Osteocyte (in vitro differentiated cells): ENCODE results near the gene PTPRN2. TPM values are rescaled to one million over a fixed set of nuclear protein-coding genes. Genes with fewer than 3 reads are reported as not detected.

Experiments
- DNase-seq: peaks from one replicate; pipeline ENCODE4 v3.0.0; 2021; ENCODE audit warnings: mixed read lengths; ENCODE audit not compliant: unreplicated experiment; ENCODE audit errors: extremely low spot score
- H3K27ac Mint-ChIP-seq: one replicate; pipeline ENCODE4 v1.8.0; 2021; ENCODE audit warnings: mild to moderate bottlenecking, mixed read lengths; ENCODE audit not compliant: unreplicated experiment
- H3K27me3 Mint-ChIP-seq: one replicate; pipeline ENCODE4 v1.8.0; 2021; ENCODE audit warnings: mixed read lengths; ENCODE audit not compliant: unreplicated experiment
- H3K36me3 Mint-ChIP-seq: one replicate; pipeline ENCODE4 v1.8.0; 2021; ENCODE audit warnings: mixed read lengths; ENCODE audit not compliant: unreplicated experiment
- H3K4me1 Mint-ChIP-seq: one replicate; pipeline ENCODE4 v1.8.0; 2021; ENCODE audit warnings: mixed read lengths; ENCODE audit not compliant: unreplicated experiment
- H3K4me3 Mint-ChIP-seq: one replicate; pipeline ENCODE4 v1.8.0; 2021; ENCODE audit warnings: mild to moderate bottlenecking, moderate library complexity, mixed read lengths; ENCODE audit not compliant: unreplicated experiment
- H3K9me3 Mint-ChIP-seq: one replicate; pipeline ENCODE4 v1.8.0; 2021; ENCODE audit warnings: mixed read lengths; ENCODE audit not compliant: unreplicated experiment
- total RNA-seq: library from RNA; stranded (reverse); gene quantifications from 2 replicates; pipeline ENCODE4 v1.2.1, GENCODE V29; 2021
- TF ChIP-seq, protein P1 (sequence below): fragments of 200-600 bp; sonication (generic); IDR thresholded peaks from 2 replicates; pipeline ENCODE4 v1.5.0; 2021; ENCODE audit warnings: antibody characterized with exemption, mild to moderate bottlenecking, moderate library complexity

PTPRN2 gene
- total RNA-seq, 1 donor from 2014 or later = 0.59 TPM

DNA sequence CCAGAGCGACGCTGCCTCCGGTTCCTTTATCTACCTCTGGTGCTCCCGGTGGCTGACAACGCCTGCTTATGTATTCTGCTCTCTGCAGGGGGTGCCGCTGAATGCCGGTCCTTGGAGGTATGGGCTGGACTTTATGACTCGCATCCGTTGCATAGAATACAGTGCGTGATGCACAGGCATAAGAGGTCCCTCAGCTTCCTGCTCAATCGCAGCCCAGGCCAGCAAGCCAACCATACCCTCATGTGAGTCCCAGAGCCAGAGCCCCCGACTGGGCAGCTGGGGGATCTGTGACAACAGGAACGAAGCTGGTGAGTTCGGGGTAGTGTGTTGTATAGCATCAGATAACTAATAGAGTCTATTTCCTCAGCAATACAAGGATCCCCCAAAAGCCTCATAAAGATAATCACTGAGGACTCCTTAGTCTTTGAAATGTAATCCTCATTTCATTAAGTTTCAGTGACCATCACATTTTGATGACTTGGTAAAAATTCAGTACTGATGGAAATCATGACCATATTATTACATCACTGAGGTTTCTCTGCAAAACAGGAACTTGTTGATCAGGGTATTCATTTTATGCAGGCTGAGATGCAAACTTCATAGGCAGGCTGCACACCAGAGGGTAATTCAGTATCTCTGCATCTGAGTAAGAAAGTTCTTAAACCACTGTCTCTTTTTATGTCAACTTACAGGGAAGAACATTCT, 607.8 kb downstream of the PTPRN2 start:
- no peaks in the 10 kb centered on the region for H3K36me3 Mint-ChIP-seq
- TF ChIP-seq, protein P1, sequence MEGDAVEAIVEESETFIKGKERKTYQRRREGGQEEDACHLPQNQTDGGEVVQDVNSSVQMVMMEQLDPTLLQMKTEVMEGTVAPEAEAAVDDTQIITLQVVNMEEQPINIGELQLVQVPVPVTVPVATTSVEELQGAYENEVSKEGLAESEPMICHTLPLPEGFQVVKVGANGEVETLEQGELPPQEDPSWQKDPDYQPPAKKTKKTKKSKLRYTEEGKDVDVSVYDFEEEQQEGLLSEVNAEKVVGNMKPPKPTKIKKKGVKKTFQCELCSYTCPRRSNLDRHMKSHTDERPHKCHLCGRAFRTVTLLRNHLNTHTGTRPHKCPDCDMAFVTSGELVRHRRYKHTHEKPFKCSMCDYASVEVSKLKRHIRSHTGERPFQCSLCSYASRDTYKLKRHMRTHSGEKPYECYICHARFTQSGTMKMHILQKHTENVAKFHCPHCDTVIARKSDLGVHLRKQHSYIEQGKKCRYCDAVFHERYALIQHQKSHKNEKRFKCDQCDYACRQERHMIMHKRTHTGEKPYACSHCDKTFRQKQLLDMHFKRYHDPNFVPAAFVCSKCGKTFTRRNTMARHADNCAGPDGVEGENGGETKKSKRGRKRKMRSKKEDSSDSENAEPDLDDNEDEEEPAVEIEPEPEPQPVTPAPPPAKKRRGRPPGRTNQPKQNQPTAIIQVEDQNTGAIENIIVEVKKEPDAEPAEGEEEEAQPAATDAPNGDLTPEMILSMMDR = no peak
- H3K4me3 Mint-ChIP-seq = no peak overlapping the region
- H3K9me3 Mint-ChIP-seq = peaks cover 21% of the 10 kb centered on the region
- no peak overlapping the region for H3K27ac Mint-ChIP-seq
- DNase-seq = no peak
- no peaks in the 10 kb centered on the region for H3K4me1 Mint-ChIP-seq
- H3K27me3 Mint-ChIP-seq = no peaks in the 10 kb centered on the region

DNA sequence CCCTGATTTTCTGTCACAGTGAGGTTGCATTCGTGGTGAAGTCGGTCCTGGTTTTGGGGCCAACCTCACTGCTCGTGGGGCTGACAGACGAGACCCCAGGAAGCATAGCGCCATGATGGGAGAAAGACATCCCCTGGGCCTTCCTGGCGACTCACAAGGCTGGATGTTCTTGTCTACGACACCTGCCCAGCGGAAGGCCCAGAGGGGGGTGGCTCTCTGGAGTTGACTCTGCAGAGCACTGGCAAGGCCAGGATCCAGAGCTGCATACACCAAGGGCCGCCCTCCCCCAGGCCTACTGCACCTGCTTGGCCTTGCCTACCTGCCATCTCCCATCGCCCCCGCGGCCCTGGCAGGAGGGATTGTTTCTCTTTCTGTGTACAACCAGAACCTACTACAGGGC, 608.9 kb downstream of the PTPRN2 start:
- Mint-ChIP-seq H3K9me3 (peaks cover 17% of the 10 kb centered on the region), H3K36me3 (no peaks in the 10 kb centered on the region), H3K27ac (no peak overlapping the region), H3K4me3 (no peak overlapping the region), H3K4me1 (no peaks in the 10 kb centered on the region), H3K27me3 (no peaks in the 10 kb centered on the region)
- TF ChIP-seq, protein P1 = no peak
- no peak for DNase-seq

DNA sequence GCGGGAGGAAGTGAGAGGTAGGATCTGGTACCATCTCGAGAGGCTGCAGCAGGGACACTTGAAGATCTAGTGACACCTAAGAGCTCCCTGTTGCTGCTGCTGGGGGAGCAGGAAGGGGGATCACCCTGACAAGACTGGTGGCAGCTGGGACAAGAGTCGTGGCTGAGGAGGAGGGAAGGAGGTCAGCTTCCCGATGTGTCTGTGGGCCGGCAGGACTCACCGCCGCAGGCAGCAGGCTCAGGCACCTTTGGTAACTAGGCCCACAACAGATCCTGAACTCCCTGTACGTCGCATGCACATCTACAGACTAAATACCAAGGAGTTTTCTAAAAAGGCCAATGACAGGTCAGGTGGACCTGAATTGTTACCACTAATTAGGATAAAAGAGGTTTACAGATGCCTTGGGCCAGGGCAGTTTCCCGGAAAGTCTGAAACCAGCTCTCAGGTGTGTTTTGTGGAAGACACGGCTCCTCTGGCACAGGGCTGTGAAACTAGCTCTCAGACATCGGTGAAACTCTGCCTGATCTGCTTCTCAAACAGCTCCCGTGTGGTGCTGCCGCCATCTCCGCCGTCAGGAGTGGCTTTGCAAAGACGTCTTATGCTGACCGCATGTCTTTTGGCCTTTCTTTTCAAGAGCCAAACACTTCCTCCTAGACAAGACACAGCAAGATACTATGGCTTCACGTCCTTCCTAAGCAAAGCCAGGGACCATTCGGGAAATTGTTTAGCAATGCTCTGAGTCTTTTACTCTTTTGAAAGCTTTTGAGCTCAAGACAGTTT, 609.7 kb downstream of the PTPRN2 start:
- no peaks in the 10 kb centered on the region for H3K27me3 Mint-ChIP-seq
- H3K4me1 Mint-ChIP-seq = no peaks in the 10 kb centered on the region
- no peaks in the 10 kb centered on the region for H3K36me3 Mint-ChIP-seq
- no peak overlapping the region for H3K27ac Mint-ChIP-seq
- H3K4me3 Mint-ChIP-seq = no peak overlapping the region
- no peak for DNase-seq
- H3K9me3 Mint-ChIP-seq = peaks cover 17% of the 10 kb centered on the region
- TF ChIP-seq, protein P1 = no peak

DNA sequence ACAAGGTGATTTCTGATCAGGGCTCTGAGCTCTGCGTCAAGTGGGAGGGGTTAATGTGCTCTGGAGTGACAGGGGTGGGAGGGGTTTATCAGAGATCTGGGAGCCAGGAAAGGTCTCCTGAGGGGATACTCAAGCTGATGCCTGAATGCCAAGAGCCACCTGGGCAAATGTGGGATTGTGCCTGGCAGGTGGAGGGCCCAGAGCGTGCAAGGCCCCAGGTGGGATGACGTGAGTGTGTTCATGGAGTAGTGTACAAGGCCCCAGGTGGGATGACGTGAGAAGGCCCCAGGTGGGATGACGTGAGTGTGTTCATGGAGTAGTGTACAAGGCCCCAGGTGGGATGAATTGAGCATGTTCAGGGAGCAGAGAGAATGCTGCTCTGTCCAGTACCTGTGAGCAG, 610.3 kb downstream of the PTPRN2 start:
- Mint-ChIP-seq H3K27ac (no peak overlapping the region), H3K9me3 (peaks cover 17% of the 10 kb centered on the region), H3K4me3 (no peak overlapping the region), H3K4me1 (no peaks in the 10 kb centered on the region), H3K27me3 (no peaks in the 10 kb centered on the region), H3K36me3 (no peaks in the 10 kb centered on the region)
- TF ChIP-seq, protein P1 = no peak
- no peak for DNase-seq

DNA sequence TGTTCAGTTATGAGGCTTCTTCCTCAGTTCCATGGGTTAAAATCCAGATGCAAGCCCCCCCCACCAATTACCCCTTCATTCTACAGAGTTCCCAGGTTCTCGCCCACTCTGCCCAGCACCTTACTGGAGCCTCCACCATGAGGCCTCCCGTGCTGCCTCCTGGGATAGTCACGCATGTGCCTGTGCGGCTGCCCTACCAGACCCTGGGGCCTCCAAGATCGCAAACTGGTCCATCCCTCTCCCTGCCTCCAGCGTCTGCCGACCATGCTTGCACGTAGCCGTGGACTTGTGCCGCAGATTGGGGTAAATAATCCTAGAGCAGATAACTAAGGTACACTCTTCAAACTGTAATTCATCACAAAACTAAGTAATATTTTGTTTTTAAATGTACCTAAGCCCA, 611.2 kb downstream of the PTPRN2 start:
- H3K4me3 Mint-ChIP-seq = no peak overlapping the region
- DNase-seq = no peak
- no peaks in the 10 kb centered on the region for H3K36me3 Mint-ChIP-seq
- TF ChIP-seq, protein P1 = no peak
- no peak overlapping the region for H3K27ac Mint-ChIP-seq
- H3K4me1 Mint-ChIP-seq = no peaks in the 10 kb centered on the region
- peaks cover 23% of the 10 kb centered on the region for H3K9me3 Mint-ChIP-seq
- no peaks in the 10 kb centered on the region for H3K27me3 Mint-ChIP-seq
